ENCODE results near the gene SHMT1.

SHMT1 gene

GRCh38 chr17:18280766-18281371, 82.5 kb downstream of the SHMT1 start:
- DNase-seq, result no peak

GRCh38 chr17:18280249-18280648, 83.1 kb downstream of the SHMT1 start:
- DNase-seq, result no peak

- DNase-seq, result no peak
These were observed 84.5 kb downstream of the SHMT1 start for GRCh38 chr17:18278867-18279266.
